Breast epithelium (tissue), 3 donors: ENCODE data around the gene PARP9.

Source experiments
- CTCF ChIP-seq, 3 donors: fragments of 450-650 bp; IDR thresholded peaks; one replicate each; pipeline ENCODE4 v1.5.1; 2016 to 2017; ENCODE audit warnings: antibody characterized with exemption in 3 of 3, mild to moderate bottlenecking in 3 of 3, moderate library complexity in 3 of 3
- POLR2A ChIP-seq: fragments of 450-650 bp; IDR thresholded peaks from one replicate; pipeline ENCODE4 v1.6.1; 2016; ENCODE audit warnings: antibody characterized with exemption, mild to moderate bottlenecking, moderate library complexity
- POLR2AphosphoS5 ChIP-seq, 3 donors: sonication (generic); formaldehyde crosslinking; IDR thresholded peaks; one replicate each; pipeline ENCODE4 v1.6.1; 2017; ENCODE audit warnings: antibody characterized with exemption in 3 of 3

DNA sequence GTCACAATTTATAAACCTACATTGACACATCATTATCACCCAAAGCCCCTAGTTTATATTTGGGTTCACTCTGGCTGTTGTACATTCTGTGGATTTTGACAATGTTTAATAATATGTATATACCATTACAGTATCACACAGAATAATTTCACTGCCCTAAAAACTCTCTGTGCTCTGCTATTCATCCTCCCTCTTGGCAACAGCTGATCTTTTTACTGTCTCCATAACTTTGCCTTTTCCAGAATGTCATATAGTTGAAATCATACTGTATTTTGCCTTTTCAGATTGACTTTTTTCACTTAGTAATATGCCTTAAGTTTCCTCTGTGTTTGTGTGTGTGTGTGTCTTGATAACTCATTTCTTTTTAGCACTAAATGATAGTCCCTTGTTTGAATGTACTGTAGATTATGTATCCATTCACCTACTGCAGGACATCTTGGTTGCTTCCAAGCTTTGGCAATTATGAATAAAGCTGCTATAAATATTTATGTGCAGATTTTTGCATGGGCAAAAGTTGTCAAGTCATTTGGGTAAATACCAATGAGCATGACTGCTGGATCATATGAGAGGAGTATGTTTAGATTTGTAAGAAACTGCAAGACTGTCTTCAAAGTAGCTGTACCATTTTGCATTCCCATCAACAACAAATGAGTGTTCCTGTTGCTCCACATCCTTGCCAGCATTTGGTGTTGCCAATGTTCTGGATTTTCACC is 22.8 kb upstream of the PARP9 start:
- TF ChIP-seq POLR2A = no peak
- TF ChIP-seq POLR2AphosphoS5 (IDR thresholded peaks at IDR 0.05) = no peak
- TF ChIP-seq CTCF (IDR thresholded peaks at IDR 0.05) = no peak
